ENCODE results near the gene SERTM1.

The SERTM1 gene

GRCh38 chr13:36709136-36709890 lies 35.5 kb downstream of the SERTM1 start:
- in situ Hi-C loops (cut with MboI; ENCODE audit: low sequenced_read_pairs), result no loop called here

GRCh38 chr13:36710396-36710795 lies 36.6 kb downstream of the SERTM1 start:
- in situ Hi-C loops (cut with MboI; ENCODE audit: low sequenced_read_pairs), result no loop called here

- in situ Hi-C loops (cut with MboI; ENCODE audit: low sequenced_read_pairs), result no loop called here
These were observed 38.5 kb downstream of the SERTM1 start for GRCh38 chr13:36712290-36712689.

GRCh38 chr13:36712770-36713169 lies 39.0 kb downstream of the SERTM1 start:
- in situ Hi-C loops (cut with MboI; ENCODE audit: low sequenced_read_pairs), result no loop called here

- in situ Hi-C loops (cut with MboI; ENCODE audit: low sequenced_read_pairs), result no loop called here
These were observed 40.1 kb downstream of the SERTM1 start for GRCh38 chr13:36713887-36714286.

- in situ Hi-C loops (cut with MboI; ENCODE audit: low sequenced_read_pairs), result no loop called here
These were observed 42.0 kb downstream of the SERTM1 start for GRCh38 chr13:36715841-36716240.

GRCh38 chr13:36717017-36717416 lies 43.2 kb downstream of the SERTM1 start:
- in situ Hi-C loops (cut with MboI; ENCODE audit: low sequenced_read_pairs), result no loop called here

GRCh38 chr13:36717966-36718545 lies 44.2 kb downstream of the SERTM1 start:
- in situ Hi-C loops (cut with MboI; ENCODE audit: low sequenced_read_pairs), result no loop called here

GRCh38 chr13:36718686-36719085 lies 44.9 kb downstream of the SERTM1 start:
- in situ Hi-C loops (cut with MboI; ENCODE audit: low sequenced_read_pairs), result no loop called here

GRCh38 chr13:36724141-36724540 lies 50.3 kb downstream of the SERTM1 start:
- in situ Hi-C loops (cut with MboI; ENCODE audit: low sequenced_read_pairs), result no loop called here

- in situ Hi-C loops (cut with MboI; ENCODE audit: low sequenced_read_pairs), result no loop called here
These were observed 52.1 kb downstream of the SERTM1 start for GRCh38 chr13:36725936-36726335.

GRCh38 chr13:36728006-36728405 lies 54.2 kb downstream of the SERTM1 start:
- in situ Hi-C loops (cut with MboI; ENCODE audit: low sequenced_read_pairs), result no loop called here

GRCh38 chr13:36736119-36736726 lies 62.4 kb downstream of the SERTM1 start:
- in situ Hi-C loops (cut with MboI; ENCODE audit: low sequenced_read_pairs), result no loop called here

- in situ Hi-C loops (cut with MboI; ENCODE audit: low sequenced_read_pairs), result no loop called here
These were observed 63.8 kb downstream of the SERTM1 start for GRCh38 chr13:36737524-36738083.

- in situ Hi-C loops (cut with MboI; ENCODE audit: low sequenced_read_pairs), result no loop called here
These were observed 71.6 kb downstream of the SERTM1 start for GRCh38 chr13:36745436-36745835.

- in situ Hi-C loops (cut with MboI; ENCODE audit: low sequenced_read_pairs), result no loop called here
These were observed 72.2 kb downstream of the SERTM1 start for GRCh38 chr13:36746051-36746450.
